SK-N-SH (cell line): ENCODE measurements around the gene RBM14.

ENCODE experiments used
- FOXJ3 ChIP-seq: sonication (generic); formaldehyde crosslinking; IDR thresholded peaks from 2 replicates; pipeline ENCODE4 v1.5.1; 2020; ENCODE audit warnings: mild to moderate bottlenecking, missing genetic modification reagents
- JUND ChIP-seq: IDR thresholded peaks from 2 replicates; pipeline ENCODE4 v1.4.0; 2012
- MAX ChIP-seq: IDR thresholded peaks from 2 replicates; pipeline ENCODE4 v1.4.0; 2012; ENCODE audit warnings: low read depth
- MXI1 ChIP-seq: IDR thresholded peaks from 2 replicates; pipeline ENCODE4 v1.6.1; 2012; ENCODE audit warnings: mild to moderate bottlenecking, low read depth, low read length, improper control_type of control experiment
- NRF1 ChIP-seq: IDR thresholded peaks from 2 replicates; pipeline ENCODE4 v1.6.1; 2012; ENCODE audit warnings: low read depth, mild to moderate bottlenecking, low read length
- PBX3 ChIP-seq: IDR thresholded peaks from 2 replicates; pipeline ENCODE4; 2012
- POLR2AphosphoS5 ChIP-seq: IDR thresholded peaks from 2 replicates; pipeline ENCODE4 v1.6.1; 2012; ENCODE audit warnings: low read depth, low read length
- RAD21 ChIP-seq: IDR thresholded peaks from 2 replicates; pipeline ENCODE4 v1.6.1; 2012; ENCODE audit warnings: mild to moderate bottlenecking, low read length
- RCOR1 ChIP-seq: fragments of 150-350 bp; IDR thresholded peaks from 2 replicates; pipeline ENCODE4 v1.6.1; 2017; ENCODE audit warnings: antibody characterized with exemption, low read length
- REST ChIP-seq: IDR thresholded peaks from 2 replicates; pipeline ENCODE4 v1.6.1; 2012; ENCODE audit warnings: mild to moderate bottlenecking, low read depth, low read length, moderate library complexity
- TF ChIP-seq, protein P1 (sequence below): fragments of 200-600 bp; sonication (generic); IDR thresholded peaks from 2 replicates; pipeline ENCODE4 v1.6.1; 2017; ENCODE audit warnings: antibody characterized with exemption, mild to moderate bottlenecking, moderate library complexity

- no peak for TF ChIP-seq REST
- no peak for TF ChIP-seq NRF1
- no peak for TF ChIP-seq PBX3
- TF ChIP-seq, protein P1, sequence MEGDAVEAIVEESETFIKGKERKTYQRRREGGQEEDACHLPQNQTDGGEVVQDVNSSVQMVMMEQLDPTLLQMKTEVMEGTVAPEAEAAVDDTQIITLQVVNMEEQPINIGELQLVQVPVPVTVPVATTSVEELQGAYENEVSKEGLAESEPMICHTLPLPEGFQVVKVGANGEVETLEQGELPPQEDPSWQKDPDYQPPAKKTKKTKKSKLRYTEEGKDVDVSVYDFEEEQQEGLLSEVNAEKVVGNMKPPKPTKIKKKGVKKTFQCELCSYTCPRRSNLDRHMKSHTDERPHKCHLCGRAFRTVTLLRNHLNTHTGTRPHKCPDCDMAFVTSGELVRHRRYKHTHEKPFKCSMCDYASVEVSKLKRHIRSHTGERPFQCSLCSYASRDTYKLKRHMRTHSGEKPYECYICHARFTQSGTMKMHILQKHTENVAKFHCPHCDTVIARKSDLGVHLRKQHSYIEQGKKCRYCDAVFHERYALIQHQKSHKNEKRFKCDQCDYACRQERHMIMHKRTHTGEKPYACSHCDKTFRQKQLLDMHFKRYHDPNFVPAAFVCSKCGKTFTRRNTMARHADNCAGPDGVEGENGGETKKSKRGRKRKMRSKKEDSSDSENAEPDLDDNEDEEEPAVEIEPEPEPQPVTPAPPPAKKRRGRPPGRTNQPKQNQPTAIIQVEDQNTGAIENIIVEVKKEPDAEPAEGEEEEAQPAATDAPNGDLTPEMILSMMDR, result no peak
- no peak for TF ChIP-seq MAX
- TF ChIP-seq RAD21, result no peak
- TF ChIP-seq RCOR1, result no peak
- TF ChIP-seq POLR2AphosphoS5, result no peak
- TF ChIP-seq FOXJ3, result no peak
- TF ChIP-seq MXI1, result no peak
- no peak for TF ChIP-seq JUND
Observed at GRCh38 chr11:66676282-66676919, 60.0 kb downstream of the RBM14 start.
